Activated CD4-positive, alpha-beta memory T cell treated with anti-CD3 and anti-CD28 coated beads for 36 hours (primary cell): ENCODE data around the gene PLAGL2. TPM values are rescaled to one million over a fixed set of nuclear protein-coding genes. Genes with fewer than 3 reads are reported as not detected.
A peak's percentile ranks its signal among the peaks of the same experiment; 100 is the strongest.
"Not testable (repeated sequence)": the region's sequence is repeated elsewhere in the genome, so short reads cannot be mapped to it uniquely, and the experiment has no call there.

Experiments
- CTCF ChIA-PET: fragments of 350-600 bp; sonication (Branson Sonifier 250); formaldehyde crosslinking; loops from one replicate; lab custom pipeline; 2021; ENCODE audit warnings: antibody characterized with exemption, inconsistent platforms; lab: Charles Lee
- POLR2A ChIA-PET: fragments of 350-600 bp; sonication (Branson Sonifier 250); formaldehyde crosslinking; loops from one replicate; lab custom pipeline; 2021; ENCODE audit warnings: antibody characterized with exemption; lab: Charles Lee
- DNase-seq: peaks from one replicate; pipeline ENCODE4 v3.0.0-alpha.2; 2020
- H3K27ac Mint-ChIP-seq: one replicate; pipeline ENCODE4 v1.8.0; 2021; ENCODE audit warnings: mixed read lengths
- H3K27me3 Mint-ChIP-seq: one replicate; pipeline ENCODE4 v1.8.0; 2021; ENCODE audit warnings: mixed read lengths
- H3K36me3 Mint-ChIP-seq: one replicate; pipeline ENCODE4 v1.8.0; 2021; ENCODE audit warnings: mixed read lengths
- H3K4me1 Mint-ChIP-seq: one replicate; pipeline ENCODE4 v1.8.0; 2021; ENCODE audit warnings: low read depth, mixed read lengths
- H3K4me3 Mint-ChIP-seq: one replicate; pipeline ENCODE4 v1.8.0; 2021; ENCODE audit warnings: mild to moderate bottlenecking, mixed read lengths
- H3K9me3 Mint-ChIP-seq: one replicate; pipeline ENCODE4 v1.8.0; 2021; ENCODE audit warnings: mixed read lengths
- intact Hi-C: fragments of 100-400 bp; cut with micrococcal nuclease; formaldehyde crosslinking; loops from one replicate; pipeline ENCODE4 v1.15.1; 2023
- total RNA-seq, 2 experiments: library from RNA; stranded (reverse); gene quantifications; one replicate each; pipeline ENCODE4 v1.2.3, GENCODE V29; 2021

PLAGL2 gene
- total RNA-seq, 2 experiments from 2014 or later = 93.9 to 95.6 TPM

- Mint-ChIP-seq H3K4me3 (peak overlapping the region; percentile 16), H3K9me3 (no peaks in the 10 kb centered on the region), H3K4me1 (peaks cover 83% of the 10 kb centered on the region), H3K27me3 (no peaks in the 10 kb centered on the region), H3K27ac (peak overlapping the region; percentile 80), H3K36me3 (peaks cover 90% of the 10 kb centered on the region)
- ChIA-PET CTCF (no interaction called here), POLR2A (interaction anchor here (1.4 kb wide), 1 partner anchor 8 kb away, joined by 6 read pairs; no protein-coding TSS in a partner anchor)
- DNase-seq = no peak
- intact Hi-C loops = no loop called here
These were observed 8.5 kb downstream of the PLAGL2 start for GRCh38 chr20:32199006-32199405.

- H3K9me3 Mint-ChIP-seq = not testable (repeated sequence)
These were observed 10.4 kb downstream of the PLAGL2 start for GRCh38 chr20:32197136-32197535.

GRCh38 chr20:32196613-32197012, 10.9 kb downstream of the PLAGL2 start:
- H3K27ac Mint-ChIP-seq, intact Hi-C loops, CTCF ChIA-PET, POLR2A ChIA-PET, H3K4me3 Mint-ChIP-seq, H3K9me3 Mint-ChIP-seq, H3K27me3 Mint-ChIP-seq, DNase-seq: not testable (repeated sequence)
- Mint-ChIP-seq H3K36me3 (peaks cover 88% of the 10 kb centered on the region), H3K4me1 (peaks cover 80% of the 10 kb centered on the region)

More at GRCh38 chr20:32197136-32197535, 10.4 kb downstream of the PLAGL2 start:
- H3K27ac Mint-ChIP-seq, CTCF ChIA-PET, DNase-seq, H3K27me3 Mint-ChIP-seq, POLR2A ChIA-PET, H3K4me3 Mint-ChIP-seq, intact Hi-C loops: not testable (repeated sequence)
- Mint-ChIP-seq H3K36me3 (peaks cover 88% of the 10 kb centered on the region), H3K4me1 (peaks cover 80% of the 10 kb centered on the region)

- Mint-ChIP-seq H3K27ac (peak overlapping the region; percentile 68), H3K4me1 (peaks cover 74% of the 10 kb centered on the region), H3K4me3 (no peak overlapping the region), H3K27me3 (no peaks in the 10 kb centered on the region), H3K9me3 (no peaks in the 10 kb centered on the region), H3K36me3 (peaks cover 79% of the 10 kb centered on the region)
- no peak for DNase-seq
- intact Hi-C loops = no loop called here
- CTCF ChIA-PET = no interaction called here
- POLR2A ChIA-PET = no interaction called here
These were observed 12.0 kb downstream of the PLAGL2 start for GRCh38 chr20:32195581-32195980.

- no peak overlapping the region for H3K4me3 Mint-ChIP-seq
- no peaks in the 10 kb centered on the region for H3K9me3 Mint-ChIP-seq
- DNase-seq = no peak
- H3K27me3 Mint-ChIP-seq = no peaks in the 10 kb centered on the region
- ChIA-PET CTCF (no interaction called here), POLR2A (interaction anchor here (1.5 kb wide), 1 partner anchor 10 kb away, joined by 5 read pairs; no protein-coding TSS in a partner anchor)
- H3K27ac Mint-ChIP-seq = peak overlapping the region; percentile 66
- H3K36me3 Mint-ChIP-seq = peaks cover 63% of the 10 kb centered on the region
- peaks cover 68% of the 10 kb centered on the region for H3K4me1 Mint-ChIP-seq
- intact Hi-C loops = no loop called here
These were observed 13.5 kb downstream of the PLAGL2 start for GRCh38 chr20:32193996-32194395.

GRCh38 chr20:32193336-32193735, 14.2 kb downstream of the PLAGL2 start:
- Mint-ChIP-seq H3K36me3 (peaks cover 57% of the 10 kb centered on the region), H3K27ac (peak overlapping the region; percentile 66), H3K4me1 (peaks cover 65% of the 10 kb centered on the region)
- POLR2A ChIA-PET = interaction anchor here (0.6 kb wide), 1 partner anchor 166 kb away, joined by 3 read pairs; no protein-coding TSS in a partner anchor
- CTCF ChIA-PET, H3K9me3 Mint-ChIP-seq, H3K27me3 Mint-ChIP-seq, intact Hi-C loops, H3K4me3 Mint-ChIP-seq, DNase-seq: not testable (repeated sequence)

- intact Hi-C loops = no loop called here
- Mint-ChIP-seq H3K27me3 (no peaks in the 10 kb centered on the region), H3K36me3 (peaks cover 52% of the 10 kb centered on the region), H3K4me1 (peaks cover 61% of the 10 kb centered on the region), H3K9me3 (no peaks in the 10 kb centered on the region), H3K4me3 (no peak overlapping the region), H3K27ac (peak overlapping the region; percentile 66)
- CTCF ChIA-PET = no interaction called here
- POLR2A ChIA-PET = no interaction called here
- DNase-seq = no peak
These were observed 14.8 kb downstream of the PLAGL2 start for GRCh38 chr20:32192698-32193097.

GRCh38 chr20:32191873-32192272, 15.7 kb downstream of the PLAGL2 start:
- DNase-seq = no peak
- POLR2A ChIA-PET = interaction anchor here (0.9 kb wide), 1 partner anchor 12 kb away, joined by 4 read pairs; no protein-coding TSS in a partner anchor
- Mint-ChIP-seq H3K4me1 (peaks cover 57% of the 10 kb centered on the region), H3K4me3 (no peak overlapping the region), H3K36me3 (peaks cover 44% of the 10 kb centered on the region), H3K27ac (peak overlapping the region; percentile 58), H3K27me3 (no peaks in the 10 kb centered on the region), H3K9me3 (no peaks in the 10 kb centered on the region)
- intact Hi-C loops = no loop called here
- CTCF ChIA-PET = interaction anchor here (0.7 kb wide), 1 partner anchor 84 kb away, joined by 3 read pairs; no protein-coding TSS in a partner anchor

GRCh38 chr20:32191422-32191821, 16.1 kb downstream of the PLAGL2 start:
- H3K27ac Mint-ChIP-seq = peak overlapping the region; percentile 47
- ChIA-PET POLR2A (interaction anchor here (0.9 to 1.1 kb wide), 3 partner anchors 8 to 12 kb away, joined by 4 to 6 read pairs (median 5); no protein-coding TSS in a partner anchor), CTCF (interaction anchor here (0.7 kb wide), 1 partner anchor 85 kb away, joined by 3 read pairs; no protein-coding TSS in a partner anchor)
- intact Hi-C loops = no loop called here
- H3K9me3 Mint-ChIP-seq = no peaks in the 10 kb centered on the region
- H3K27me3 Mint-ChIP-seq = no peaks in the 10 kb centered on the region
- peaks cover 40% of the 10 kb centered on the region for H3K36me3 Mint-ChIP-seq
- no peak overlapping the region for H3K4me3 Mint-ChIP-seq
- no peak for DNase-seq
- H3K4me1 Mint-ChIP-seq = peaks cover 57% of the 10 kb centered on the region

GRCh38 chr20:32190616-32191415, 16.7 kb downstream of the PLAGL2 start:
- intact Hi-C loops = no loop called here
- POLR2A ChIA-PET = interaction anchor here (0.9 to 2.7 kb wide), 6 partner anchors 9 to 95 kb away, joined by 3 to 16 read pairs (median 5); no protein-coding TSS in a partner anchor
- H3K36me3 Mint-ChIP-seq = peaks cover 34% of the 10 kb centered on the region
- DNase-seq = no peak
- H3K27ac Mint-ChIP-seq = peak overlapping the region; percentile 47
- H3K9me3 Mint-ChIP-seq = no peaks in the 10 kb centered on the region
- no peaks in the 10 kb centered on the region for H3K27me3 Mint-ChIP-seq
- H3K4me1 Mint-ChIP-seq = peaks cover 52% of the 10 kb centered on the region
- peak overlapping the region; percentile 71 for H3K4me3 Mint-ChIP-seq
- CTCF ChIA-PET = interaction anchor here (0.7 to 1.5 kb wide), 2 partner anchors 12 to 85 kb away, joined by 3 to 4 read pairs; no protein-coding TSS in a partner anchor

GRCh38 chr20:32189691-32190615, 17.6 kb downstream of the PLAGL2 start:
- Mint-ChIP-seq H3K9me3 (no peaks in the 10 kb centered on the region), H3K27ac (peak overlapping the region; percentile 54), H3K4me1 (peaks cover 43% of the 10 kb centered on the region), H3K4me3 (peak overlapping the region; percentile 71), H3K27me3 (no peaks in the 10 kb centered on the region), H3K36me3 (peaks cover 25% of the 10 kb centered on the region)
- ChIA-PET POLR2A (interaction anchor here (1.0 to 2.7 kb wide), 5 partner anchors 10 to 96 kb away, joined by 3 to 16 read pairs (median 5); no protein-coding TSS in a partner anchor), CTCF (interaction anchor here (1.5 kb wide), 1 partner anchor 13 kb away, joined by 4 read pairs; no protein-coding TSS in a partner anchor)
- intact Hi-C loops = no loop called here
- peak; percentile 68 for DNase-seq
